Endothelial cell of umbilical vein (primary cell): ENCODE data around the gene FYCO1.

ENCODE experiments used
- GATA2 ChIP-seq: IDR thresholded peaks from 2 replicates; pipeline ENCODE4 v1.7.0; 2011; ENCODE audit warnings: low read depth, mild to moderate bottlenecking, moderate library complexity, mixed read lengths, low read length; ENCODE audit not compliant: insufficient read length, insufficient read depth
- POLR2A ChIP-seq: IDR thresholded peaks from 2 replicates; pipeline ENCODE4 v1.6.1; 2012; ENCODE audit warnings: low read depth, mild to moderate bottlenecking, control low read depth, low read length
- TF ChIP-seq, protein P1 (sequence below), 2 donors: IDR thresholded peaks; 1 replicate in 1 of 2; 2 replicates in 1 of 2; pipeline ENCODE4 v1.5.1; 2011; ENCODE audit warnings: low read length in 2 of 2, mild to moderate bottlenecking in 2 of 2, moderate library complexity in 2 of 2, control low read depth in 1 of 2, inconsistent platforms in 1 of 2, low read depth in 1 of 2; ENCODE audit not compliant: insufficient read depth in 1 of 2; ENCODE audit errors: extremely low read depth in 1 of 2

DNA sequence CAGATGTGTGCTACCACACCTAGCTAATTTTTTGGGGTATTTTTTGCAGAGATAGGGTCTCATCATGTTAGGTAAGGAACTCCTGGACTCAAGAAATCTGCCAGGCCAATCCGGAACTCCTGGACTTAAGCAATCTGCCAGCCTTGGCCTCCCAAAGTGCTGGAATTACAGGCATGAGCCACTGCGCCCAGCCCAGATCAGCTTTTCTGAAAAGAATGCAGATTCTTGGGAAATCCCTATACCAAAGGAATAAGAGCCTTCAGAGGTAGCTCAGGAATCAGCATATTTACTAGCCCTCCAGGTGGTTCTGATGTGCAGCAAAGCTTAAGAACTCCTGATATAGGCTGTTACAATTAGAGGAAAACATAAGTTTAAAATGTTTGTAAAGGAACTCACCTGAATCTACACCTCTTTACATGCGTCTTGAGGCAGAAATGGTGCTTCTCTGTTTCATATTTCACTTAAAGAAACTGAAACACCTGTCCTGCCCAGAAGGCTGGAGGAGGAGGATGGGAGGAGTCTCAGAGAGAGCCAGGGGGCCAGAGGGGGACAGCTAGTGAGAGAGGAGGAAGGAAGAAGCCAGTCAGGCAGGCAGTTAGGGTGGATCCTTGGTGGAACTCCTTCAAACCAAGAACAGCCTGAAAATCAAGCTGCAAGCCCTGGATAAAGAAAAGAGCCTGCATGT, 31.5 kb upstream of the FYCO1 start, which contains the start of gene XCR1:
- TF ChIP-seq GATA2, result no peak
- TF ChIP-seq POLR2A, result no peak
- TF ChIP-seq, protein P1, sequence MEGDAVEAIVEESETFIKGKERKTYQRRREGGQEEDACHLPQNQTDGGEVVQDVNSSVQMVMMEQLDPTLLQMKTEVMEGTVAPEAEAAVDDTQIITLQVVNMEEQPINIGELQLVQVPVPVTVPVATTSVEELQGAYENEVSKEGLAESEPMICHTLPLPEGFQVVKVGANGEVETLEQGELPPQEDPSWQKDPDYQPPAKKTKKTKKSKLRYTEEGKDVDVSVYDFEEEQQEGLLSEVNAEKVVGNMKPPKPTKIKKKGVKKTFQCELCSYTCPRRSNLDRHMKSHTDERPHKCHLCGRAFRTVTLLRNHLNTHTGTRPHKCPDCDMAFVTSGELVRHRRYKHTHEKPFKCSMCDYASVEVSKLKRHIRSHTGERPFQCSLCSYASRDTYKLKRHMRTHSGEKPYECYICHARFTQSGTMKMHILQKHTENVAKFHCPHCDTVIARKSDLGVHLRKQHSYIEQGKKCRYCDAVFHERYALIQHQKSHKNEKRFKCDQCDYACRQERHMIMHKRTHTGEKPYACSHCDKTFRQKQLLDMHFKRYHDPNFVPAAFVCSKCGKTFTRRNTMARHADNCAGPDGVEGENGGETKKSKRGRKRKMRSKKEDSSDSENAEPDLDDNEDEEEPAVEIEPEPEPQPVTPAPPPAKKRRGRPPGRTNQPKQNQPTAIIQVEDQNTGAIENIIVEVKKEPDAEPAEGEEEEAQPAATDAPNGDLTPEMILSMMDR (IDR thresholded peaks at IDR 0.05; ENCODE audit: extremely low read depth in 1 of 2, insufficient read depth in 1 of 2, low read depth in 1 of 2, low read length in 2 of 2), result no peak
